ENCODE data around the gene PROS1.
"Not testable (repeated sequence)": the region's sequence is repeated elsewhere in the genome, so short reads cannot be mapped to it uniquely, and the experiment has no call there.

Gene PROS1

GRCh38 chr3:93843981-93844380 lies 129.7 kb downstream of the PROS1 start (continued):
- no peak for TF ChIP-seq ZNF639 (tag by site-specific recombination; IDR thresholded peaks at IDR 0.05)
- TF ChIP-seq ZNF843 (tag by site-specific recombination; IDR thresholded peaks at IDR 0.05) = no peak
- no peak for TF ChIP-seq ZNF214 (tag by site-specific recombination; IDR thresholded peaks at IDR 0.05; ENCODE audit: borderline replicate concordance)

DNA sequence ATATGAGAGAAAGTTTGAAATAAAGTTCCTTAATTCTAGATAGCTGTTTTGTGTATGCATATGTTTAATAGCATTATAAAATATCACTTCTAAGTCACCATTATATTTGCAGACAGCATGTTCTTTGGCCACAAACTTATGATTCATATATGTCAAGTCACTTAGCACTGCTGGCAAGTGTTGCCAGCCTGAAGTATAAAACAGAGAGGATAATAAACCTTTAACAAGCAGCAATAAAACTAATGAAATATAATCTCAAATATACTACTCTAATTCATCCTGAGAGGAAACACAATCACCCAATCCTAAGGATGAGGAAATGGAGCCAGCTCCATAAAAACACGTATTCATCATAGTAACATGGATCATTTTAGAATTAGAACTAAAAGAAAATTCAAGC lies 134.5 kb downstream of the PROS1 start:
- H3K4me3 ChIP-seq (ENCODE audit: low read depth, low read length); H3K36me3 ChIP-seq (ENCODE audit: control insufficient read depth in 2 of 2, insufficient read depth in 1 of 2, low read length in 2 of 2); H3K9me3 ChIP-seq (ENCODE audit: control insufficient read depth, insufficient read depth, low read depth, low read length); POLR2A ChIA-PET; H3K4me1 ChIP-seq (ENCODE audit: control insufficient read depth, insufficient read depth, low read length); CTCF ChIA-PET; H3K27ac ChIP-seq (ENCODE audit: extremely low read depth, low read depth, low read length): not testable (repeated sequence)
- 0 out of 2 replicates have a peak, but pooled peaks have one; percentile 42 for TF ChIP-seq BCL11B (tag by site-specific recombination; IDR thresholded peaks at IDR 0.05; ENCODE audit: low read depth)
- peak; percentile 47; the same call in 1 of the 2 replicates for TF ChIP-seq ZNF843 (tag by site-specific recombination; IDR thresholded peaks at IDR 0.05)
